ENCODE results near the gene MOV10L1.

- TF ChIP-seq CTCF (IDR thresholded peaks at IDR 0.05) = no peak
- no peak for TF ChIP-seq POLR2A (IDR thresholded peaks at IDR 0.05)
Observed at GRCh38 chr22:50199829-50200460, 110.1 kb downstream of the MOV10L1 start.
